ENCODE measurements around the gene FSTL4. TPM values are rescaled to one million over a fixed set of nuclear protein-coding genes. Genes with fewer than 3 reads are reported as not detected.

The FSTL4 gene
- total and polyA plus RNA-seq, 2 of the 4 experiments (the other 2 are of a cell fraction): 0.18 TPM; not detected in 1

DNA sequence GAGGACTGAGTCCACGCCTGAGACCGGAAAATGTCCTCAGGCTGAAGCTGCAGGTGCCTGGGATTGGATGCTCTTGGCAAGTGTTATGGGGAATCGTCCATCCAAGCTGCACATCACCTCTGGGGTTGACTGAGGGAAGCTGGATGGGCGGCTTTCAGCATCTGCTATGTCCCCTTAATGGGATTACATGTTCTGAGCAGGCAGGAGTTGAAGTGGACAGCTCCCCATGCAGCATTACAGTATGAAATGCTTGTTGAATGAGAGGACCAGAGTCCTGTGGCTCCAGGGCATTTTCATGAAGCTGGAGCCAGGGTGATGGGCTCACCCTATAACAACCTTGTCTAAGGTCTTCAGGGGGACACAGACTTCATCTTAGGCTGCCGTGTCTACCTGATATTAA is 289.6 kb downstream of the FSTL4 start:
- DNase-seq (peak; percentile 9), ATAC-seq (ENCODE audit: low read depth) (peak; percentile 35; the same call in 1 of the 2 replicates)
- H2AK9ac ChIP-seq (replicated peaks; ENCODE audit: low read depth, low read length, poor library complexity): no peak overlapping the region
- no peak overlapping the region for H2BK120ac ChIP-seq (ENCODE audit: low read depth, low read length)
- TF ChIP-seq CHD1 (IDR thresholded peaks at IDR 0.05; ENCODE audit: low read depth, low read length) (no peak), SMC3 (IDR thresholded peaks at IDR 0.05; ENCODE audit: low read depth, low read length) (no peak), ELK1 (IDR thresholded peaks at IDR 0.05; ENCODE audit: borderline replicate concordance, low read depth, low read length) (no peak), RAD21 (IDR thresholded peaks at IDR 0.05; ENCODE audit: low read length) (no peak), FOS (IDR thresholded peaks at IDR 0.05; ENCODE audit: low read depth, low read length) (no peak), RFX5 (IDR thresholded peaks at IDR 0.05; ENCODE audit: low read depth, low read length) (no peak), NFE2L2 (IDR thresholded peaks at IDR 0.05; ENCODE audit: low read depth, low read length) (no peak), MAFK (IDR thresholded peaks at IDR 0.05; ENCODE audit: low read depth, low read length) (no peak), BHLHE40 (IDR thresholded peaks at IDR 0.05; ENCODE audit: low read depth, low read length) (no peak), RCOR1 (IDR thresholded peaks at IDR 0.05; ENCODE audit: insufficient replicate concordance, low read length) (no peak), POLR2A (IDR thresholded peaks at IDR 0.05; ENCODE audit: low read depth, low read length) (no peak), CEBPB (IDR thresholded peaks at IDR 0.05; ENCODE audit: low read depth, low read length) (no peak), MXI1 (IDR thresholded peaks at IDR 0.05; ENCODE audit: borderline replicate concordance, low read depth, low read length) (no peak), MAZ (IDR thresholded peaks at IDR 0.05; ENCODE audit: borderline replicate concordance, low read depth, low read length) (no peak)
- TF ChIP-seq, protein P1, sequence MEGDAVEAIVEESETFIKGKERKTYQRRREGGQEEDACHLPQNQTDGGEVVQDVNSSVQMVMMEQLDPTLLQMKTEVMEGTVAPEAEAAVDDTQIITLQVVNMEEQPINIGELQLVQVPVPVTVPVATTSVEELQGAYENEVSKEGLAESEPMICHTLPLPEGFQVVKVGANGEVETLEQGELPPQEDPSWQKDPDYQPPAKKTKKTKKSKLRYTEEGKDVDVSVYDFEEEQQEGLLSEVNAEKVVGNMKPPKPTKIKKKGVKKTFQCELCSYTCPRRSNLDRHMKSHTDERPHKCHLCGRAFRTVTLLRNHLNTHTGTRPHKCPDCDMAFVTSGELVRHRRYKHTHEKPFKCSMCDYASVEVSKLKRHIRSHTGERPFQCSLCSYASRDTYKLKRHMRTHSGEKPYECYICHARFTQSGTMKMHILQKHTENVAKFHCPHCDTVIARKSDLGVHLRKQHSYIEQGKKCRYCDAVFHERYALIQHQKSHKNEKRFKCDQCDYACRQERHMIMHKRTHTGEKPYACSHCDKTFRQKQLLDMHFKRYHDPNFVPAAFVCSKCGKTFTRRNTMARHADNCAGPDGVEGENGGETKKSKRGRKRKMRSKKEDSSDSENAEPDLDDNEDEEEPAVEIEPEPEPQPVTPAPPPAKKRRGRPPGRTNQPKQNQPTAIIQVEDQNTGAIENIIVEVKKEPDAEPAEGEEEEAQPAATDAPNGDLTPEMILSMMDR (conservative IDR thresholded peaks at IDR 0.05; ENCODE audit: low read depth, low read length): no peak
- TF ChIP-seq, protein P2, sequence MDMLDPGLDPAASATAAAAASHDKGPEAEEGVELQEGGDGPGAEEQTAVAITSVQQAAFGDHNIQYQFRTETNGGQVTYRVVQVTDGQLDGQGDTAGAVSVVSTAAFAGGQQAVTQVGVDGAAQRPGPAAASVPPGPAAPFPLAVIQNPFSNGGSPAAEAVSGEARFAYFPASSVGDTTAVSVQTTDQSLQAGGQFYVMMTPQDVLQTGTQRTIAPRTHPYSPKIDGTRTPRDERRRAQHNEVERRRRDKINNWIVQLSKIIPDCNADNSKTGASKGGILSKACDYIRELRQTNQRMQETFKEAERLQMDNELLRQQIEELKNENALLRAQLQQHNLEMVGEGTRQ (IDR thresholded peaks at IDR 0.05; ENCODE audit: low read depth, low read length): no peak
- no peak overlapping the region for H3K4me2 ChIP-seq (ENCODE audit: low read depth, low read length)
- dilution Hi-C loops (cut with HindIII; ENCODE audit: low sequenced_read_pairs, unreplicated experiment) (no loop called here), intact Hi-C loops (cut with micrococcal nuclease) (no loop called here), in situ Hi-C loops (cut with MboI; ENCODE audit: low sequenced_read_pairs) (no loop called here)
- no peaks in the 10 kb centered on the region for H4K20me1 ChIP-seq (ENCODE audit: insufficient read depth, low read length)
- BruUV-seq (replicated peaks): no TSS peak
- CTCF ChIA-PET: no interaction called here
- H3K27me3 ChIP-seq (ENCODE audit: control insufficient read depth, insufficient read depth, low read length): peaks cover 27% of the 10 kb centered on the region
- no peaks in the 10 kb centered on the region for H3K36me3 ChIP-seq (ENCODE audit: control insufficient read depth, insufficient read depth, low read length)
- no peaks in the 10 kb centered on the region for H3K79me1 ChIP-seq (ENCODE audit: low read depth in 1 of 2, low read length in 2 of 2)
- no peaks in the 10 kb centered on the region for H3K4me1 ChIP-seq (ENCODE audit: control insufficient read depth, insufficient read depth, low read length)
- no peak overlapping the region for H4K8ac ChIP-seq (ENCODE audit: low read depth in 2 of 2, low read length in 2 of 2)
- no peaks in the 10 kb centered on the region for H3K9me3 ChIP-seq (ENCODE audit: control insufficient read depth, insufficient read depth, low read length)
- no peak overlapping the region for H3K27ac ChIP-seq (ENCODE audit: insufficient read depth, low read length)
- no peak overlapping the region for H3K14ac ChIP-seq (replicated peaks; ENCODE audit: low read depth, low read length)
- H3K4ac ChIP-seq (ENCODE audit: low read depth, low read length): no peak overlapping the region
- no peak overlapping the region for H3K23ac ChIP-seq (ENCODE audit: low read depth, low read length)
- no peak overlapping the region for H2BK15ac ChIP-seq (ENCODE audit: low read depth, low read length)
- H3K9me1 ChIP-seq (ENCODE audit: insufficient read depth, low read length): no peaks in the 10 kb centered on the region
- no peak overlapping the region for H3K4me3 ChIP-seq (ENCODE audit: insufficient read depth, low read depth, low read length)
- WGBS, 2 experiments (ENCODE audit: extremely low coverage in 2 of 2, insufficient read length in 1 of 2): 0% methylated on average over 2 of the region's 5 CpGs; no CpG with 5 or more reads in 1 of the 2 experiments
- H2AFZ ChIP-seq (replicated peaks; ENCODE audit: low read length, poor library complexity): no peak overlapping the region
- H3K18ac ChIP-seq (ENCODE audit: low read depth, low read length): no peak overlapping the region
- H4K5ac ChIP-seq (ENCODE audit: low read depth, low read length): no peak overlapping the region
- no peak overlapping the region for H2AK5ac ChIP-seq (ENCODE audit: low read depth, low read length)
- no peak overlapping the region for H3K9ac ChIP-seq (ENCODE audit: low read depth, low read length)
- no peak overlapping the region for H2BK5ac ChIP-seq (ENCODE audit: low read depth, low read length, poor library complexity, severe bottlenecking)
- H3K56ac ChIP-seq (ENCODE audit: extremely low read depth, insufficient read depth, low read length): no peak overlapping the region
- POLR2A ChIA-PET (ENCODE audit: unreplicated experiment): no interaction called here
- H4K91ac ChIP-seq (ENCODE audit: insufficient read depth, low read depth, low read length): no peak overlapping the region
- no peak overlapping the region for H2BK20ac ChIP-seq (ENCODE audit: low read depth, low read length)

Measured in IMR-90 (cell line).